Astrocyte of the cerebellum (primary cell): ENCODE data around the gene MAPK8.

ENCODE experiments used
- DNase-seq: peaks from one replicate; pipeline ENCODE4 v3.0.0-alpha.2; 2011; ENCODE audit warnings: low read depth
- H3K4me3 ChIP-seq: 2 replicates; pipeline ENCODE4 v1.5.1; 2011; ENCODE audit warnings: mild to moderate bottlenecking, low read depth, low read length, moderate library complexity
- in situ Hi-C: cut with HindIII; loops from 2 replicates; pipeline ENCODE4 v1.10.0; 2017; ENCODE audit warnings: low sequenced_read_pairs
- TF ChIP-seq, protein P1 (sequence below): IDR thresholded peaks from 2 replicates; pipeline ENCODE4 v1.5.1; 2012; ENCODE audit warnings: low read length, low read depth, moderate library complexity, mild to moderate bottlenecking; ENCODE audit errors: missing control alignments

MAPK8 gene

DNA sequence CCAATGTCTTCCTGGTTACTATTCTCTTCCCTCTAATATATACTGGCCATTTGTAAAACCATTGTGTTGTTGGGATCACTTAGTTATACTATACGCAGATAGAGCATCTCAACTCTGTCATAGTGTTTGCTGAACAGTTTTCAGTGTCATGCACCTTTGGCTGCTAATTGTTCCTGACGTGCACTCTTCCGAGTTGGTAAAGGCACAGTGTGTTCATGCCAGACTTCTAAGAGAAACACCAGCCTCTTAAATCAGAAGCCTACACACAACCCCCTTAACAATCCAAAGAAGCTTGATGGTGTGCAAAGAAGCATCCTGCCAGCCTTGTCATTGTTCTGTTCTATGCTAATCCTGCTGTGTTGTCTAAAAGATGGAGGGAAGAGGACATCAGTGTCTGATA is 131.1 kb downstream of the MAPK8 start:
- TF ChIP-seq, protein P1, sequence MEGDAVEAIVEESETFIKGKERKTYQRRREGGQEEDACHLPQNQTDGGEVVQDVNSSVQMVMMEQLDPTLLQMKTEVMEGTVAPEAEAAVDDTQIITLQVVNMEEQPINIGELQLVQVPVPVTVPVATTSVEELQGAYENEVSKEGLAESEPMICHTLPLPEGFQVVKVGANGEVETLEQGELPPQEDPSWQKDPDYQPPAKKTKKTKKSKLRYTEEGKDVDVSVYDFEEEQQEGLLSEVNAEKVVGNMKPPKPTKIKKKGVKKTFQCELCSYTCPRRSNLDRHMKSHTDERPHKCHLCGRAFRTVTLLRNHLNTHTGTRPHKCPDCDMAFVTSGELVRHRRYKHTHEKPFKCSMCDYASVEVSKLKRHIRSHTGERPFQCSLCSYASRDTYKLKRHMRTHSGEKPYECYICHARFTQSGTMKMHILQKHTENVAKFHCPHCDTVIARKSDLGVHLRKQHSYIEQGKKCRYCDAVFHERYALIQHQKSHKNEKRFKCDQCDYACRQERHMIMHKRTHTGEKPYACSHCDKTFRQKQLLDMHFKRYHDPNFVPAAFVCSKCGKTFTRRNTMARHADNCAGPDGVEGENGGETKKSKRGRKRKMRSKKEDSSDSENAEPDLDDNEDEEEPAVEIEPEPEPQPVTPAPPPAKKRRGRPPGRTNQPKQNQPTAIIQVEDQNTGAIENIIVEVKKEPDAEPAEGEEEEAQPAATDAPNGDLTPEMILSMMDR: no peak
- DNase-seq: no peak
- in situ Hi-C loops: no loop called here
- H3K4me3 ChIP-seq: no peak overlapping the region

- in situ Hi-C loops: no loop called here
- no peak overlapping the region for H3K4me3 ChIP-seq
- TF ChIP-seq, protein P1: no peak
- peak; percentile 50 for DNase-seq
Observed at GRCh38 chr10:48439031-48439430, 132.6 kb downstream of the MAPK8 start.

DNA sequence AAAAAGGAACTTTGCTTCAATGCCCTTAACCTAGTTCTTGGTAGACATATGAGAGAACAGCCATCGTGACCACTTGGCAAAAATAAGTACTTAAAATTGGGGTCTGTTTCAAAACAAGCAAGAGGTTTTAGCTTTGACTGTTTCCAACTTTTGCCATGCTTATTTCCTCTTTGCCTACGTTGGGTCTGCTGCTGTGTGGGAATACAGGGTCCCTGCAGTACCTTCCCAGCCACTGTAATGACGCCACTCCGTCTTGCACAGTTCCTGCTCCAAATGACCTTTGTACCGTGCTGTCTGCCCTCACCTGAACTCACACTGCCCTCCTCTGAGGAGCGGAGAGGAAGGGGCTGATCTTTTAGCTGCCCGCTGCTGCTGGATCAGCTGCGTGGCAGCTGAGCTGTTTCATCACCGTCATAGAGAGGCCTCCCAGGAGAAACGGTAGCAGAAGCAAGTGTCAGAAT is 133.1 kb downstream of the MAPK8 start:
- DNase-seq: peak; percentile 18
- in situ Hi-C loops: loop anchor here (5.0 to 10.0 kb wide), 2 partner anchors 52 to 95 kb away; no protein-coding TSS in a partner anchor
- no peak overlapping the region for H3K4me3 ChIP-seq
- TF ChIP-seq, protein P1: no peak

GRCh38 chr10:48440771-48441170 is 134.3 kb downstream of the MAPK8 start:
- in situ Hi-C loops: loop anchor here (5.0 to 10.0 kb wide), 2 partner anchors 53 to 94 kb away; no protein-coding TSS in a partner anchor
- TF ChIP-seq, protein P1: no peak
- H3K4me3 ChIP-seq: no peak overlapping the region
- no peak for DNase-seq

- in situ Hi-C loops: loop anchor here (5.0 to 10.0 kb wide), 2 partner anchors 55 to 93 kb away; no protein-coding TSS in a partner anchor
- no peak overlapping the region for H3K4me3 ChIP-seq
- DNase-seq: no peak
- TF ChIP-seq, protein P1: no peak
Observed at GRCh38 chr10:48442090-48442808, 135.8 kb downstream of the MAPK8 start.

GRCh38 chr10:48442809-48443177 is 136.3 kb downstream of the MAPK8 start:
- in situ Hi-C loops: loop anchor here (5.0 to 10.0 kb wide), 2 partner anchors 55 to 92 kb away; no protein-coding TSS in a partner anchor
- DNase-seq: no peak
- TF ChIP-seq, protein P1: no peak

More at GRCh38 chr10:48442809-48443177, 136.3 kb downstream of the MAPK8 start:
- H3K4me3 ChIP-seq: no peak overlapping the region
